Osteoblast (primary cell): ENCODE results near the gene ANKS1B. TPM values are rescaled to one million over a fixed set of nuclear protein-coding genes. Genes with fewer than 3 reads are reported as not detected.

Experiments used
- DNase-seq: peaks from one replicate; pipeline ENCODE4 v3.0.0; 2011; ENCODE audit warnings: low spot score, mixed read lengths; ENCODE audit not compliant: insufficient read length; ENCODE audit errors: missing footprints
- H2AFZ ChIP-seq: 2 replicates; pipeline ENCODE4 v1.6.0; 2011; ENCODE audit warnings: mild to moderate bottlenecking, low read length
- H3K27ac ChIP-seq: 2 replicates; pipeline ENCODE4 v1.5.1; 2011; ENCODE audit warnings: mild to moderate bottlenecking, low read depth, low read length, moderate library complexity
- H3K27me3 ChIP-seq: 2 replicates; pipeline ENCODE4 v1.6.0; 2012; ENCODE audit warnings: mild to moderate bottlenecking, control low read depth, inconsistent platforms, low read length, moderate library complexity; ENCODE audit not compliant: insufficient read depth
- H3K36me3 ChIP-seq: 2 replicates; pipeline ENCODE4 v1.5.1; 2011; ENCODE audit warnings: mild to moderate bottlenecking, low read length, control low read depth, moderate library complexity; ENCODE audit not compliant: insufficient read depth
- H3K4me1 ChIP-seq: 2 replicates; pipeline ENCODE4 v1.5.1; 2011; ENCODE audit warnings: mild to moderate bottlenecking, low read length, control low read depth, moderate library complexity; ENCODE audit not compliant: insufficient read depth
- H3K4me2 ChIP-seq: 2 replicates; pipeline ENCODE4 v1.6.0; 2011; ENCODE audit warnings: mild to moderate bottlenecking, low read length; ENCODE audit not compliant: insufficient read depth
- H3K4me3 ChIP-seq: fragments of 200-600 bp; sonication (generic); 3 replicates; pipeline ENCODE4 v1.5.1; 2012; ENCODE audit warnings: mild to moderate bottlenecking, low read length, inconsistent platforms; ENCODE audit not compliant: insufficient read depth
- H3K79me2 ChIP-seq: 2 replicates; pipeline ENCODE4 v1.6.0; 2012; ENCODE audit warnings: mild to moderate bottlenecking, low read length, control low read depth, inconsistent platforms; ENCODE audit not compliant: insufficient read depth
- H3K9me3 ChIP-seq: 2 replicates; pipeline ENCODE4 v1.5.1; 2011; ENCODE audit warnings: low read depth, low read length, control low read depth
- H4K20me1 ChIP-seq: 2 replicates; pipeline ENCODE4 v1.6.0; 2012; ENCODE audit warnings: mild to moderate bottlenecking, low read length, control low read depth; ENCODE audit not compliant: insufficient read depth
- total RNA-seq: library from RNA; depleted of rRNA; stranded (reverse); fragments of >200 nt; gene quantifications from 2 replicates; pipeline ENCODE4 v1.2.3, GENCODE V29; 2012
- TF ChIP-seq, protein P1 (sequence below): IDR thresholded peaks from 2 replicates; pipeline ENCODE4 v1.5.1; 2011; ENCODE audit warnings: mild to moderate bottlenecking, low read depth, low read length, moderate library complexity; ENCODE audit errors: extremely low read depth

ANKS1B gene
- total RNA-seq, 1 donor: 2.2 TPM

- Histone ChIP-seq H4K20me1 (no peaks in the 10 kb centered on the region), H3K4me3 (no peak overlapping the region), H3K79me2 (no peaks in the 10 kb centered on the region), H3K27ac (no peak overlapping the region), H3K9me3 (no peaks in the 10 kb centered on the region), H3K27me3 (no peaks in the 10 kb centered on the region), H2AFZ (no peak overlapping the region), H3K4me1 (no peaks in the 10 kb centered on the region), H3K36me3 (no peaks in the 10 kb centered on the region), H3K4me2 (no peak overlapping the region)
- DNase-seq: no peak
- TF ChIP-seq, protein P1, sequence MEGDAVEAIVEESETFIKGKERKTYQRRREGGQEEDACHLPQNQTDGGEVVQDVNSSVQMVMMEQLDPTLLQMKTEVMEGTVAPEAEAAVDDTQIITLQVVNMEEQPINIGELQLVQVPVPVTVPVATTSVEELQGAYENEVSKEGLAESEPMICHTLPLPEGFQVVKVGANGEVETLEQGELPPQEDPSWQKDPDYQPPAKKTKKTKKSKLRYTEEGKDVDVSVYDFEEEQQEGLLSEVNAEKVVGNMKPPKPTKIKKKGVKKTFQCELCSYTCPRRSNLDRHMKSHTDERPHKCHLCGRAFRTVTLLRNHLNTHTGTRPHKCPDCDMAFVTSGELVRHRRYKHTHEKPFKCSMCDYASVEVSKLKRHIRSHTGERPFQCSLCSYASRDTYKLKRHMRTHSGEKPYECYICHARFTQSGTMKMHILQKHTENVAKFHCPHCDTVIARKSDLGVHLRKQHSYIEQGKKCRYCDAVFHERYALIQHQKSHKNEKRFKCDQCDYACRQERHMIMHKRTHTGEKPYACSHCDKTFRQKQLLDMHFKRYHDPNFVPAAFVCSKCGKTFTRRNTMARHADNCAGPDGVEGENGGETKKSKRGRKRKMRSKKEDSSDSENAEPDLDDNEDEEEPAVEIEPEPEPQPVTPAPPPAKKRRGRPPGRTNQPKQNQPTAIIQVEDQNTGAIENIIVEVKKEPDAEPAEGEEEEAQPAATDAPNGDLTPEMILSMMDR: no peak
Measured at GRCh38 chr12:98922871-98923270, 1061.9 kb downstream of the ANKS1B start.

GRCh38 chr12:98918176-98918863 lies 1066.4 kb downstream of the ANKS1B start:
- H3K4me3 ChIP-seq: no peak overlapping the region
- no peak overlapping the region for H3K4me2 ChIP-seq
- no peak for DNase-seq
- H3K27ac ChIP-seq: no peak overlapping the region
- no peaks in the 10 kb centered on the region for H3K36me3 ChIP-seq
- H3K27me3 ChIP-seq: no peaks in the 10 kb centered on the region
- H2AFZ ChIP-seq: no peak overlapping the region
- TF ChIP-seq, protein P1: no peak
- no peaks in the 10 kb centered on the region for H4K20me1 ChIP-seq
- H3K9me3 ChIP-seq: no peaks in the 10 kb centered on the region
- no peaks in the 10 kb centered on the region for H3K79me2 ChIP-seq
- H3K4me1 ChIP-seq: no peaks in the 10 kb centered on the region

DNA sequence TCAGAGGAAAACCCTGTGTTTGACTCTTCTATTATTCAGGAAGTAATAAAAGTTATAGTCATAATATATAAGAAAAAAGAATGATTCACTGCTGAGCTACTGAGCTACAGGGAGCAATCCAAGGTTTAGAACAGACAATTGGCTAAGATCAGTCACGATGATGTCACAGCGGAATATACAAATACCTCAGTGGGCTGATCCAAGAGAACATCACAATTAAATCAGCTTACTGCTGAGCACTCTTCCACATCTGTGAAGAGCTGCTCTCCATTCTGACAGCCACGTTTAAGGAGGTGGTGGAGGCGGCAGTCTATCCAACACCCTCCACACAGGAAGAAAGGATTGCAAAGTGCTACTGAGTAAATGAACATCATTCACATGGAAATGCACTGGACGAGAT lies 1068.6 kb downstream of the ANKS1B start:
- no peak overlapping the region for H2AFZ ChIP-seq
- DNase-seq: no peak
- H3K4me1 ChIP-seq: no peaks in the 10 kb centered on the region
- no peaks in the 10 kb centered on the region for H3K36me3 ChIP-seq
- no peak overlapping the region for H3K27ac ChIP-seq
- no peaks in the 10 kb centered on the region for H4K20me1 ChIP-seq
- TF ChIP-seq, protein P1: no peak
- H3K9me3 ChIP-seq: no peaks in the 10 kb centered on the region
- no peak overlapping the region for H3K4me2 ChIP-seq
- H3K79me2 ChIP-seq: no peaks in the 10 kb centered on the region
- H3K4me3 ChIP-seq: no peak overlapping the region
- no peaks in the 10 kb centered on the region for H3K27me3 ChIP-seq

DNA sequence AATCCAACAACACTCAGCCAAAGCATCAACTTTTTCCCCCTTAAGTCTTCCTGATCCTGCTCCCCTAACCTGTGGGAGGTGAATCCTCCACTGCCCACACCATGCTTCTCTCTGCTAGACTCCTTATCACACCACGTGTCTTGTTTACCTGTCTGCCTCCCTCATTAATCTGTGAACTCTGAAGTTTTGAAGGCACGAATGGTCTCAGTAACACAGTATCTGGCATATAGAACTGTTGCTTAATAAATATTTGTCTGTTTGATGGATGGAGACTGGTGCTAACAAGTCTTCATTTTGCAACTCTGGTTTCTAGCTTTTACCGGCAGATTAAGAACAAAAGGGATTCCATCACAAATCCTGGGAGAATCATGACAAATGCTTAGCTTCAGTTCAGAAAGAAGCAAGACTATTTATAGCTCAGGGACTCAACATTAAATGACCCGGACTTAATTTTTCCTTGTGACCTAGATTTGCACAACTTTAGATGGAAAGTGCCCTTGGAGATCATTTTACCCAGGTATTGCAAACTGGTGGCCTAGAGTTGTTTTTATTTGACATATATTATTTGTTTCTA lies 1072.2 kb downstream of the ANKS1B start:
- TF ChIP-seq, protein P1: no peak

More for the DNA sequence above, 1072.2 kb downstream of the ANKS1B start:
- Histone ChIP-seq H4K20me1 (no peaks in the 10 kb centered on the region), H3K36me3 (no peaks in the 10 kb centered on the region), H3K79me2 (no peaks in the 10 kb centered on the region), H3K4me1 (no peaks in the 10 kb centered on the region), H3K27ac (no peak overlapping the region), H3K27me3 (no peaks in the 10 kb centered on the region), H3K4me2 (no peak overlapping the region), H3K4me3 (no peak overlapping the region), H2AFZ (no peak overlapping the region), H3K9me3 (no peaks in the 10 kb centered on the region)
- DNase-seq: no peak
